ENCODE measurements around the gene SHC2.

GRCh38 chr19:424546-424945 lies 36.3 kb downstream of the SHC2 start:
- TF ChIP-seq CTCF (IDR thresholded peaks at IDR 0.05) (no peak), EP300 (IDR thresholded peaks at IDR 0.05) (no peak)

All from stomach (tissue), 4 donors.